ENCODE results near the gene HS6ST2. TPM values are rescaled to one million over a fixed set of nuclear protein-coding genes. Genes with fewer than 3 reads are reported as not detected.

The HS6ST2 gene
- total and polyA plus RNA-seq, 2 experiments from 2014 or later = not detected

DNA sequence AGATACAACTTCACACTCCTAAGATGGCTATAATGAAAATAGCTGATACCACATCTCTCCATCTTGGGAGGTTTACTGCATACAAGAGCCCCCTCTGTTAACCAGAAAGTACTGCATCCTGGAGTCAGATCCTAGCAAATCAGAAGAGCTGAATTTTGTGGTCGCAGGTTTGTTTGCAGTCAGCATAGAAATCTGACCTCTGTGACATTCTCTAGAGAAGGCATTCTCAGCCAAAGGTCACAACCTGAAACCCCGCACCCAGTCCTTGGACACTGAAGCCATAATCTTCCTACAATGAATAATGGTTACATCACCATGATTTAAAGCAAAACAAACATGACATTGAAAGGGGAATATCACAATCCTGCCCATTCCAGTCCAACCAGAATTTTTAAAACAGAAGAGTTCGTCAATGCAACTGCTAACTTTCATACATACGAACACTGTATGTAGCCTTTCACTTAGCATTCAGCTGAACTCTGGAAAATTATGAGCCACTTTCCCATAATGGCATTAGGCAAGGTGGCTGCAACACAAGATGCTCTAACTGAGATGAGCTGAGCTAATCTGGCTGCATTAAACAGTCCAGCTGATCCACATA, 17.6 kb downstream of the HS6ST2 start:
- Histone ChIP-seq H3K27ac (no peak overlapping the region), H3F3A (ENCODE audit: insufficient read depth) (no peaks in the 10 kb centered on the region), H2AFZ (no peak overlapping the region), H3K4me1 (ENCODE audit: insufficient read depth) (no peaks in the 10 kb centered on the region), H3K36me3 (ENCODE audit: low read depth) (no peaks in the 10 kb centered on the region), H3K4me2 (ENCODE audit: unreplicated experiment) (no peak overlapping the region), H3K9me3 (ENCODE audit: low read depth) (no peaks in the 10 kb centered on the region), H3K9me2 (ENCODE audit: insufficient read depth) (no peaks in the 10 kb centered on the region), H3K4me3 (no peak overlapping the region), H4K20me1 (ENCODE audit: insufficient read depth) (no peaks in the 10 kb centered on the region), H3K79me2 (ENCODE audit: insufficient read depth) (no peaks in the 10 kb centered on the region), H3K27me3 (replicated peaks; ENCODE audit: insufficient read depth) (no peaks in the 10 kb centered on the region), H3K9ac (no peak overlapping the region)
- no peak for TF ChIP-seq EZH2phosphoT487 (IDR thresholded peaks at IDR 0.05; ENCODE audit: insufficient read depth, low read depth)
- TF ChIP-seq EZH2 (IDR thresholded peaks at IDR 0.05; ENCODE audit: insufficient read depth, poor library complexity, severe bottlenecking) = no peak
- WGBS, 2 experiments (ENCODE audit: low coverage in 1 of 2, low lambda C conversion rate in 2 of 2, missing lambda C conversion rate in 2 of 2) = 47 to 54% methylated on average over 4 of the region's 4 CpGs
- no peak for DNase-seq
- in situ Hi-C loops (cut with MboI) = no loop called here

DNA sequence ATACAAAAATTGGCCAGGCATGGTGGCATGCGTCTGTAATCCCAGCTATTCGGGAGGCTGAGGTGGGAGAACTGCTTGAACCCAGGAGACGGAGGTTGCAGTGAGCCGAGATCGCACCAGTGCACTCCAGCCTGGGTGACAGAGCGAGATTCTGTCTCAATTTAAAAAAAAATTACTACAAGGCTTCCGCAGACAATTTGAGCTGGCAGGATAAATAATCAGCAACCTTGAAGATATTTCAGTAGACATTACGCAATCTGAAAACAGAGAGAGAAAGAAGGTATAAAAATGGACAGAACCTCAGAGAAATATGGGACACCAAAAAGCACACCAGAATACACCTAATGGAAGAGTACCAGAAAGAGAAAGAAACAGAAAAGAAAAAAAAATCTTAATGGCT, 25.3 kb downstream of the HS6ST2 start:
- Histone ChIP-seq H3K4me3 (no peak overlapping the region), H3K4me1 (ENCODE audit: insufficient read depth) (no peaks in the 10 kb centered on the region), H2AFZ (no peak overlapping the region), H3K9me2 (ENCODE audit: insufficient read depth) (no peaks in the 10 kb centered on the region), H3K36me3 (ENCODE audit: low read depth) (no peaks in the 10 kb centered on the region), H3F3A (ENCODE audit: insufficient read depth) (no peaks in the 10 kb centered on the region), H3K9me3 (ENCODE audit: low read depth) (no peaks in the 10 kb centered on the region), H3K27ac (no peak overlapping the region), H3K79me2 (ENCODE audit: insufficient read depth) (no peaks in the 10 kb centered on the region), H3K9ac (no peak overlapping the region), H4K20me1 (ENCODE audit: insufficient read depth) (no peaks in the 10 kb centered on the region), H3K27me3 (replicated peaks; ENCODE audit: insufficient read depth) (no peaks in the 10 kb centered on the region), H3K4me2 (ENCODE audit: unreplicated experiment) (no peak overlapping the region)
- no peak for DNase-seq
- in situ Hi-C loops (cut with MboI) = no loop called here
- TF ChIP-seq EZH2 (IDR thresholded peaks at IDR 0.05; ENCODE audit: insufficient read depth, poor library complexity, severe bottlenecking) (no peak), EZH2phosphoT487 (IDR thresholded peaks at IDR 0.05; ENCODE audit: insufficient read depth, low read depth) (no peak)
- 77 to 90% methylated on average over 3 to 7 of the region's 8 CpGs for WGBS, 2 experiments (ENCODE audit: low coverage in 1 of 2, low lambda C conversion rate in 2 of 2, missing lambda C conversion rate in 2 of 2)

GRCh38 chrX:132924426-132924825, 34.0 kb downstream of the HS6ST2 start:
- Histone ChIP-seq H4K20me1 (ENCODE audit: insufficient read depth) (no peaks in the 10 kb centered on the region), H3F3A (ENCODE audit: insufficient read depth) (no peaks in the 10 kb centered on the region), H2AFZ (no peak overlapping the region), H3K79me2 (ENCODE audit: insufficient read depth) (no peaks in the 10 kb centered on the region), H3K27ac (no peak overlapping the region), H3K4me1 (ENCODE audit: insufficient read depth) (no peaks in the 10 kb centered on the region), H3K9me2 (ENCODE audit: insufficient read depth) (no peaks in the 10 kb centered on the region), H3K4me2 (ENCODE audit: unreplicated experiment) (no peak overlapping the region), H3K9me3 (ENCODE audit: low read depth) (no peaks in the 10 kb centered on the region), H3K9ac (no peak overlapping the region), H3K27me3 (replicated peaks; ENCODE audit: insufficient read depth) (no peaks in the 10 kb centered on the region), H3K36me3 (ENCODE audit: low read depth) (no peaks in the 10 kb centered on the region), H3K4me3 (no peak overlapping the region)
- no peak for DNase-seq
- TF ChIP-seq EZH2phosphoT487 (IDR thresholded peaks at IDR 0.05; ENCODE audit: insufficient read depth, low read depth) = no peak
- TF ChIP-seq EZH2 (IDR thresholded peaks at IDR 0.05; ENCODE audit: insufficient read depth, poor library complexity, severe bottlenecking) = no peak
- WGBS, 2 experiments (ENCODE audit: low coverage in 1 of 2, low lambda C conversion rate in 2 of 2, missing lambda C conversion rate in 2 of 2) = 81 to 90% methylated on average over 4 to 5 of the region's 5 CpGs
- in situ Hi-C loops (cut with MboI) = no loop called here

- no peak overlapping the region for H3K9ac ChIP-seq
- in situ Hi-C loops (cut with MboI) = no loop called here
- H3K9me2 ChIP-seq (ENCODE audit: insufficient read depth) = no peaks in the 10 kb centered on the region
- H3K27me3 ChIP-seq (replicated peaks; ENCODE audit: insufficient read depth) = no peaks in the 10 kb centered on the region
- no peak for DNase-seq
- H3K36me3 ChIP-seq (ENCODE audit: low read depth) = no peaks in the 10 kb centered on the region
- TF ChIP-seq EZH2 (IDR thresholded peaks at IDR 0.05; ENCODE audit: insufficient read depth, poor library complexity, severe bottlenecking) = no peak
- no peak for TF ChIP-seq EZH2phosphoT487 (IDR thresholded peaks at IDR 0.05; ENCODE audit: insufficient read depth, low read depth)
- no peak overlapping the region for H3K4me3 ChIP-seq
- no peaks in the 10 kb centered on the region for H3K9me3 ChIP-seq (ENCODE audit: low read depth)
- no peaks in the 10 kb centered on the region for H3F3A ChIP-seq (ENCODE audit: insufficient read depth)
- no peaks in the 10 kb centered on the region for H3K79me2 ChIP-seq (ENCODE audit: insufficient read depth)
- no peaks in the 10 kb centered on the region for H4K20me1 ChIP-seq (ENCODE audit: insufficient read depth)
- H3K4me1 ChIP-seq (ENCODE audit: insufficient read depth) = no peaks in the 10 kb centered on the region
- no peak overlapping the region for H3K27ac ChIP-seq
- H3K4me2 ChIP-seq (ENCODE audit: unreplicated experiment) = no peak overlapping the region
- H2AFZ ChIP-seq = no peak overlapping the region
Observed at GRCh38 chrX:132918523-132918922, 39.9 kb downstream of the HS6ST2 start.

DNA sequence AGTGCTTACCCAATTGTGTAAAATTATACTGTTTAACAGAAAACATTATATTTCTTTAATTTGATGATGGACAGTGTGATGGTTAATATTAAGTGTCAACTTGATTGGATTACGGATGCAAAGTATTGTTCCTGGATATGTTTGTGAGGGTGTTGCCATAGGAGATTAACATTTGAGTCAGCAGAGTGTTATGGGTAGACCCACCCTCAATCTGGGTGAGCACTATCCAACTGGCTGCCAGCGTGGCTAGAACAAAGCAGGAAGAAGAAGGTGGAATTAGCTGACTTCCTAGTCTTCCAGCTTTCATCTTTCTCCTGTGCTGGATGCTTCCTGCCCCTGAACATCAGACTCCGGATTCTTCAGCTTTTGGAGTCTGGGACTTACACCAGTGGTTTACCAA, 42.1 kb downstream of the HS6ST2 start:
- Histone ChIP-seq H3K27me3 (replicated peaks; ENCODE audit: insufficient read depth) (no peaks in the 10 kb centered on the region), H3F3A (ENCODE audit: insufficient read depth) (no peaks in the 10 kb centered on the region), H4K20me1 (ENCODE audit: insufficient read depth) (no peaks in the 10 kb centered on the region), H3K4me3 (no peak overlapping the region), H2AFZ (no peak overlapping the region), H3K27ac (no peak overlapping the region), H3K79me2 (ENCODE audit: insufficient read depth) (no peaks in the 10 kb centered on the region), H3K4me1 (ENCODE audit: insufficient read depth) (no peaks in the 10 kb centered on the region), H3K4me2 (ENCODE audit: unreplicated experiment) (no peak overlapping the region), H3K9ac (no peak overlapping the region), H3K9me3 (ENCODE audit: low read depth) (no peaks in the 10 kb centered on the region), H3K36me3 (ENCODE audit: low read depth) (no peaks in the 10 kb centered on the region), H3K9me2 (ENCODE audit: insufficient read depth) (no peaks in the 10 kb centered on the region)
- in situ Hi-C loops (cut with MboI) = no loop called here
- DNase-seq = no peak
- TF ChIP-seq EZH2phosphoT487 (IDR thresholded peaks at IDR 0.05; ENCODE audit: insufficient read depth, low read depth) = no peak
- TF ChIP-seq EZH2 (IDR thresholded peaks at IDR 0.05; ENCODE audit: insufficient read depth, poor library complexity, severe bottlenecking) = no peak
- WGBS, 2 experiments (ENCODE audit: low coverage in 1 of 2, low lambda C conversion rate in 2 of 2, missing lambda C conversion rate in 2 of 2) = 48 to 51% methylated on average over 3 of the region's 3 CpGs
